Psoas muscle (tissue), 8 donors: ENCODE data around the gene SPEG. TPM values are rescaled to one million over a fixed set of nuclear protein-coding genes. Genes with fewer than 3 reads are reported as not detected.

Source experiments
- ATAC-seq, 4 donors: fragments of 200-7000 bp; cut with Tn5 transposase; one replicate each; pipeline ENCODE4 v1.9.1; 2020; ENCODE audit warnings: moderate library complexity in 3 of 4, mild to moderate bottlenecking in 2 of 4
- DNase-seq, 2 donors: peaks; one replicate each; pipeline ENCODE4 v3.0.0-alpha.2; 2020
- H3K27ac ChIP-seq: fragments of 200-600 bp; one replicate; pipeline ENCODE4 v1.8.0; 2022
- H3K27me3 ChIP-seq, 3 donors: fragments of 200-600 bp in 1 of 3; one replicate each; pipeline versions ENCODE4 v1.6.1 to v1.8.0; 2013 to 2022; ENCODE audit warnings: low read length in 2 of 3, mild to moderate bottlenecking in 2 of 3, moderate library complexity in 1 of 3; ENCODE audit not compliant: insufficient read depth in 3 of 3
- H3K36me3 ChIP-seq, 2 donors: fragments of 200-600 bp in 1 of 2; one replicate each; pipeline versions ENCODE4 v1.6.1 to v1.8.0; 2013 to 2022; ENCODE audit warnings: low read depth in 1 of 2, mild to moderate bottlenecking in 1 of 2, moderate library complexity in 1 of 2; ENCODE audit not compliant: insufficient read depth in 1 of 2
- H3K4me1 ChIP-seq: fragments of 200-600 bp; one replicate; pipeline ENCODE4 v1.8.0; 2022
- H3K4me3 ChIP-seq: fragments of 200-600 bp; one replicate; pipeline ENCODE4 v1.8.0; 2022; ENCODE audit warnings: mild to moderate bottlenecking
- H3K9me3 ChIP-seq: fragments of 200-600 bp; one replicate; pipeline ENCODE4 v1.8.0; 2022
- CTCF ChIP-seq: fragments of 200-600 bp; IDR thresholded peaks from one replicate; pipeline ENCODE4 v1.8.0; 2022; ENCODE audit warnings: antibody characterized with exemption
- WGBS, 3 donors: extraction: QIAGEN DNeasy Blood & Tissue Kit; methylation state at CpG; one replicate each; pipeline versions ENCODE4 v1.1.6 to v1.1.7; 2013; 5-methylcytosine and 5-hydroxymethylcytosine counted together
- intact Hi-C, 2 donors: fragments of 100-400 bp; cut with DNase I; formaldehyde crosslinking; loops; one replicate each; pipeline versions ENCODE4 v1.11.0 to v1.14.2; 2022
- polyA plus RNA-seq, 3 donors: library from polyadenylated mRNA; stranded (reverse); fragments of 200-250 nt; gene quantifications; one replicate each; pipeline ENCODE4 v1.2.3, GENCODE V29; 2013
- total RNA-seq, 4 donors: library from RNA; stranded (reverse); fragmentation: NEBNext Ultra II Directional in 2 of 4; extraction: Animal tissue kit (Norgen Biotek cat#: 25700) in 2 of 4; gene quantifications; one replicate each; pipeline versions ENCODE4 v1.2.1 to v1.2.4, GENCODE V29; 2021 to 2023
- donor health status: healthy with polysubstance abuse.
- donor health status: DM: no; HTN: no; CAD: no; lungs with moderate emphysema.
- donor health status: Bipolar disorder and iron deficiency.
- donor health status: healthy.
- donor health status: DM: yes; HTN: yes; CAD: no.
- donor health status: DM: no; HTN: no; CAD: no.
- donor health status: DM: no; HTN: no; CAD: no.
- donor health status: DM: yes; HTN: yes; CAD: no.

SPEG gene
- total and polyA plus RNA-seq, 7 donors: 34.8 to 419 (median 239) TPM

- no peak for TF ChIP-seq CTCF
- ATAC-seq (no peak), DNase-seq (peak in 1 of 2 donors; percentile 47)
- intact Hi-C loops: loop anchor here (2.0 kb wide), 2 partner anchors 31 to 33 kb away; no protein-coding TSS in a partner anchor
- 23 to 46% (median 37%) methylated on average over 6 of the region's 6 CpGs for WGBS, 3 donors
- Histone ChIP-seq H3K4me3 (peak overlapping the region; percentile 70), H3K4me1 (peaks cover 63% of the 10 kb centered on the region), H3K27me3 (no peaks in the 10 kb centered on the region), H3K9me3 (no peaks in the 10 kb centered on the region), H3K36me3 (no peaks in the 10 kb centered on the region), H3K27ac (peak overlapping the region; percentile 92)
Observed at GRCh38 chr2:219435701-219436100, 1.1 kb downstream of the SPEG start.

GRCh38 chr2:219436491-219436890, 1.8 kb downstream of the SPEG start:
- Histone ChIP-seq H3K9me3 (no peaks in the 10 kb centered on the region), H3K27ac (peak overlapping the region; percentile 92), H3K27me3 (no peaks in the 10 kb centered on the region), H3K4me3 (peak overlapping the region; percentile 70), H3K4me1 (peaks cover 65% of the 10 kb centered on the region), H3K36me3 (no peaks in the 10 kb centered on the region)
- no peak for TF ChIP-seq CTCF
- no peak for ATAC-seq
- intact Hi-C loops: no loop called here
- 29 to 54% (median 46%) methylated on average over 5 of the region's 5 CpGs for WGBS, 3 donors
- peak in 1 of 2 donors; percentile 60 for DNase-seq

DNA sequence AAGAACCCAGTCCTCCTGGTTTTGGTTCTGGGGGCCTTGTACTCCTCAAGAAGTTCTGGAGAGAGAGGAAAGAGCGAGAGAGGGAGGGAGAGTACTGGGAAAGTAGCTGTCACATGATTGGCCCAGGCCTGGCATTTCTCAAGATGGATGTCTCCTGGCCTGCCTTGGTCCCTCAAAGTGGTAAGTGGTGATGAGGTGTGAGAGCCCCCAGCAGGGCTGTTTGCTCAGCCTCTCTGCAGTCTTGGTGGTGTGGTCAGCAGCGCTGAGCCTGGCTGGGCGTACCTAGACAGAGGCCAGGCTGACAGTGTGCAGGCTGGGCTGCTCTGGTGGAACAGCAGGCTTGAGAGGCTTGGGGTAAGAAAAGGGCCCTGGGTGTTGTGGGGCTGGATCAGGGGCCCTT, 2.5 kb downstream of the SPEG start:
- Histone ChIP-seq H3K27ac (peak overlapping the region; percentile 92), H3K4me1 (peaks cover 65% of the 10 kb centered on the region), H3K4me3 (peak overlapping the region; percentile 70), H3K27me3 (no peaks in the 10 kb centered on the region), H3K36me3 (no peaks in the 10 kb centered on the region), H3K9me3 (no peaks in the 10 kb centered on the region)
- DNase-seq: peak in 1 of 2 donors; percentile 46
- intact Hi-C loops: no loop called here
- TF ChIP-seq CTCF: no peak
- no peak for ATAC-seq
- WGBS, 3 donors: 42 to 68% (median 55%) methylated on average over 3 of the region's 3 CpGs

DNA sequence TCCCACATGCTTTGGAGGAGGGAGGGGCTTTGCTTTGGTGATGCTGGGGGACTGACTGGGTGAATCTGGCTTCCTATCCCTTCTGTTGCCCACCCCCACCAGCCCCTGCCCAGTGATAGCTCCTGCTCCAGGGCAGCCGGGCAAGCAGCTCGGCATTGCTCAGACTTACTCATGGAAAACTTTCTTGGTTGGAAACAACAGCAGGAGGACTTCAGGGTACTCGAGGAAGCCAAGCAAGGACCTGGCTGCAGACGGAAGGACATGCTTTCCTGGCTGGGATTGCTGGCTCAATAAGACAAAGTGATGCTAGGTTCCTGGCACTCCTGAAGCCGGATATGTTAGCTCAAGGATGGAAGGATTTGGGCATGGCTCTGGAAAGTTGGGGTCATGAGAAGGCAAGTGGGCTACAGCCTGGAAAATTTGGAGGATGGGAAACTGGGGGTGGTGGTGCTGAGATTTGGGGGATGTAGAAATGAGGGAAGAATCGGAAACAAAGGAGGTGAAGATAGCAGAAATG, 3.1 kb downstream of the SPEG start:
- intact Hi-C loops: no loop called here
- Histone ChIP-seq H3K27me3 (no peaks in the 10 kb centered on the region), H3K4me1 (peaks cover 65% of the 10 kb centered on the region), H3K4me3 (peak overlapping the region; percentile 70), H3K27ac (peak overlapping the region; percentile 92), H3K36me3 (no peaks in the 10 kb centered on the region), H3K9me3 (no peaks in the 10 kb centered on the region)
- TF ChIP-seq CTCF: no peak
- no peak for ATAC-seq
- 28 to 43% (median 40%) methylated on average over 6 of the region's 6 CpGs for WGBS, 3 donors
- peak in 1 of 2 donors; percentile 39 for DNase-seq

- no peak for TF ChIP-seq CTCF
- H3K4me3 ChIP-seq: peak overlapping the region; percentile 18
- peaks cover 65% of the 10 kb centered on the region for H3K4me1 ChIP-seq
- peak overlapping the region; percentile 92 for H3K27ac ChIP-seq
- DNase-seq (no peak), ATAC-seq (no peak)
- intact Hi-C loops: no loop called here
- WGBS, 3 donors: 49 to 76% (median 58%) methylated on average over 4 of the region's 4 CpGs
- no peaks in the 10 kb centered on the region for H3K27me3 ChIP-seq
- H3K9me3 ChIP-seq: no peaks in the 10 kb centered on the region
- peaks cover 0 to 4% of the 10 kb centered on the region in 2 donors for H3K36me3 ChIP-seq
Observed at GRCh38 chr2:219438453-219438852, 3.8 kb downstream of the SPEG start.
